ENCODE measurements around the gene COPS7A. TPM values are rescaled to one million over a fixed set of nuclear protein-coding genes. Genes with fewer than 3 reads are reported as not detected.
"Not testable (repeated sequence)": the region's sequence is repeated elsewhere in the genome, so short reads cannot be mapped to it uniquely, and the experiment has no call there.

The COPS7A gene
- total and polyA plus RNA-seq, 2 experiments from 2014 or later, result 123 to 133 TPM

DNA sequence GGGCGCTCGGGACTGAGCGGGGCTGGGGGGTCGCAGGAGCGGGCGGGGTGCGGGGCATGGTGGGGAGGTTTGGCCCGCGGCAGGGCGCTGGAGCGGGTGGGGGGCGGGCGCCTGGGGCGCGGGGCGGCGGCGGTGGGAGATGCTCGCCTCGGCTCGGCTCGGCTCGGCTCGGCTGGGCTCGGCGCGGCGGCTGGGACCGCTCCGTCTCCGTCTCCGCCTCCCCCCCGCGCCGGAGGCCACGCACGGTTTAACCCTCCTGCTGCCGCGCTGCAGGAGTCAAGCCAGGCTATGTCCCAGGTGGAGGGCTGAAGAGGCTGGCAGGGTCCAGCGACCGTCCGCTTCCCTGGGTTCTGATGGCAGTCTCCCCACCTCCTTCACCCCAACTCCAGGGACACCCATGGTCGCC lies 23.2 kb upstream of the COPS7A start, which contains the start of gene PIANP:
PIANP (minus strand) TSS at position 170 of the 406 bp plus-strand sequence. CDS start 2,754 bp downstream, outside the sequence.
- Histone ChIP-seq H3K4me1 (ENCODE audit: insufficient read depth) (no peaks in the 10 kb centered on the region), H3K36me3 (ENCODE audit: low read depth) (no peaks in the 10 kb centered on the region), H3K9me2 (ENCODE audit: insufficient read depth) (no peaks in the 10 kb centered on the region), H3K27me3 (replicated peaks; ENCODE audit: insufficient read depth) (peaks cover 27% of the 10 kb centered on the region), H3K27ac (no peak within 1 kb of the TSS), H3K4me3 (peak within 1 kb of the TSS; percentile 69), H3F3A (ENCODE audit: insufficient read depth) (no peaks in the 10 kb centered on the region), H3K79me2 (ENCODE audit: insufficient read depth) (no peaks in the 10 kb centered on the region), H4K20me1 (ENCODE audit: insufficient read depth) (no peaks in the 10 kb centered on the region), H3K9ac (peak within 1 kb of the TSS; percentile 35; the same call in 1 of the 2 replicates), H3K4me2 (ENCODE audit: unreplicated experiment) (peak within 1 kb of the TSS; percentile 78), H3K9me3 (ENCODE audit: low read depth) (no peaks in the 10 kb centered on the region), H2AFZ (peak within 1 kb of the TSS; percentile 74)
- 1 to 3% methylated on average over 5 to 7 of the region's 43 CpGs for WGBS, 2 experiments (ENCODE audit: low coverage in 1 of 2, low lambda C conversion rate in 2 of 2, missing lambda C conversion rate in 2 of 2)
- TF ChIP-seq EZH2phosphoT487 (IDR thresholded peaks at IDR 0.05; ENCODE audit: insufficient read depth, low read depth) (no peak), EZH2 (IDR thresholded peaks at IDR 0.05; ENCODE audit: insufficient read depth, poor library complexity, severe bottlenecking) (no peak)
- peak; percentile 73 for DNase-seq
- in situ Hi-C loops (cut with MboI), result no loop called here

- Histone ChIP-seq H3K79me2 (ENCODE audit: insufficient read depth) (no peaks in the 10 kb centered on the region), H3K4me2 (ENCODE audit: unreplicated experiment) (peak overlapping the region; percentile 78), H3K4me1 (ENCODE audit: insufficient read depth) (no peaks in the 10 kb centered on the region), H3K9ac (peak overlapping the region; percentile 26; the same call in 1 of the 2 replicates), H3F3A (ENCODE audit: insufficient read depth) (no peaks in the 10 kb centered on the region), H3K4me3 (peak overlapping the region; percentile 69), H2AFZ (peak overlapping the region; percentile 69), H3K27ac (no peak overlapping the region), H3K27me3 (replicated peaks; ENCODE audit: insufficient read depth) (peaks cover 27% of the 10 kb centered on the region), H3K9me3 (ENCODE audit: low read depth) (no peaks in the 10 kb centered on the region), H3K36me3 (ENCODE audit: low read depth) (no peaks in the 10 kb centered on the region), H4K20me1 (ENCODE audit: insufficient read depth) (no peaks in the 10 kb centered on the region), H3K9me2 (ENCODE audit: insufficient read depth) (no peaks in the 10 kb centered on the region)
- 24 to 26% methylated on average over 13 of the region's 13 CpGs for WGBS, 2 experiments (ENCODE audit: low coverage in 1 of 2, low lambda C conversion rate in 2 of 2, missing lambda C conversion rate in 2 of 2)
- in situ Hi-C loops (cut with MboI), result no loop called here
- DNase-seq, result no peak
- TF ChIP-seq EZH2phosphoT487 (IDR thresholded peaks at IDR 0.05; ENCODE audit: insufficient read depth, low read depth) (no peak), EZH2 (IDR thresholded peaks at IDR 0.05; ENCODE audit: insufficient read depth, poor library complexity, severe bottlenecking) (no peak)
Measured at GRCh38 chr12:6701078-6701768, 22.6 kb upstream of the COPS7A start.

DNA sequence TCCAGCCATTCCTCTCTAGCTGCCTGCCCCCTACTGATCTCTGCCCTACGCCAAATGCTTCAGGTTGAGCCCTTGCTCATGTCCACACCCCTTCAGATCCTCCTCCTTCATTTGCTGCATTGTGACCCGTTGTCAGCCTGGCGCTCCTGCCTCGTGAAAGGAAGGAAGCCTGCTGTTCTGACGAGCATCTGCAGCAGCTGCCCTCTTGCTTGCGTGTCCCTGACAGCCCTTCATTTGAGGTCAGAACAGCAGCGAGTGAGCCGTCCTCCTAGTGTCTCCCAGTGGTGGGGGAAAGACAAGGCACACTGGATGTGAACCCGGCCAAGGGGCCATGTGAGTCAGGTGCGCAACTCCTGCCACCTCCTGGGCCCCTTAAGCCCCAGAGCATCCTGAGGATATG lies 20.2 kb upstream of the COPS7A start:
- no peaks in the 10 kb centered on the region for H3K9me2 ChIP-seq (ENCODE audit: insufficient read depth)
- no peaks in the 10 kb centered on the region for H3F3A ChIP-seq (ENCODE audit: insufficient read depth)
- H3K4me1 ChIP-seq (ENCODE audit: insufficient read depth), result no peaks in the 10 kb centered on the region
- H3K9ac ChIP-seq, result no peak overlapping the region
- H3K36me3 ChIP-seq (ENCODE audit: low read depth), result no peaks in the 10 kb centered on the region
- 7 to 14% methylated on average over 10 of the region's 10 CpGs for WGBS, 2 experiments (ENCODE audit: low coverage in 1 of 2, low lambda C conversion rate in 2 of 2, missing lambda C conversion rate in 2 of 2)
- in situ Hi-C loops (cut with MboI), result no loop called here
- H3K4me3 ChIP-seq, result no peak overlapping the region
- peaks cover 27% of the 10 kb centered on the region for H3K27me3 ChIP-seq (replicated peaks; ENCODE audit: insufficient read depth)
- H3K4me2 ChIP-seq (ENCODE audit: unreplicated experiment), result no peak overlapping the region
- peak; percentile 46 for DNase-seq
- H2AFZ ChIP-seq, result no peak overlapping the region
- no peaks in the 10 kb centered on the region for H4K20me1 ChIP-seq (ENCODE audit: insufficient read depth)
- H3K27ac ChIP-seq, result no peak overlapping the region
- no peaks in the 10 kb centered on the region for H3K9me3 ChIP-seq (ENCODE audit: low read depth)
- TF ChIP-seq EZH2phosphoT487 (IDR thresholded peaks at IDR 0.05; ENCODE audit: insufficient read depth, low read depth), result no peak
- TF ChIP-seq EZH2 (IDR thresholded peaks at IDR 0.05; ENCODE audit: insufficient read depth, poor library complexity, severe bottlenecking), result no peak
- no peaks in the 10 kb centered on the region for H3K79me2 ChIP-seq (ENCODE audit: insufficient read depth)

DNA sequence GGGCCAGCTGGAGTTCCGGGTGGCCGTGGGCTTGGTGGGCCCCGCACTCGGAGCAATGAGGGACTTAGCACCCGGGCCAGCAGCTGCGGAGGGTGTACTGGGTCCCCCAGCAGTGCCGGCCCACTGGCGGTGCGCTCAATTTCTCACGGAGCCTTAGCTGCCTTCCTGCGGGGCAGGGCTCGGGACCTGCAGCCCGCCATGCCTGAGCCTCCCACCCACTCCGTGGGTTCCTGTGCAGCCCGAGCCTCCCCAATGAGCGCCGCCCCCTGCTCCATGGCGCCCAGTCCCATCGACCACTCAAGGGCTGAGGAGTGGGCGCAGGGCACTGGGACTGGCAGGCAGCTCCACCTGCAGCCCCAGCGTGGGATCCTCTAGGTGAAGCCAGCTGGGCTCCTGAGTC lies 15.5 kb upstream of the COPS7A start:
- H3K27ac ChIP-seq; H3K27me3 ChIP-seq (replicated peaks; ENCODE audit: insufficient read depth); DNase-seq; H3K4me1 ChIP-seq (ENCODE audit: insufficient read depth); H3K79me2 ChIP-seq (ENCODE audit: insufficient read depth); H2AFZ ChIP-seq; H3K4me2 ChIP-seq (ENCODE audit: unreplicated experiment); H3K36me3 ChIP-seq (ENCODE audit: low read depth); H3K9me3 ChIP-seq (ENCODE audit: low read depth); H4K20me1 ChIP-seq (ENCODE audit: insufficient read depth); H3K9me2 ChIP-seq (ENCODE audit: insufficient read depth); H3K4me3 ChIP-seq; H3K9ac ChIP-seq; H3F3A ChIP-seq (ENCODE audit: insufficient read depth); in situ Hi-C loops (cut with MboI): not testable (repeated sequence)
- 83 to 84% methylated on average over 11 to 21 of the region's 21 CpGs for WGBS, 2 experiments (ENCODE audit: low coverage in 1 of 2, low lambda C conversion rate in 2 of 2, missing lambda C conversion rate in 2 of 2)
